CD4-positive, CD25-positive, alpha-beta regulatory T cell (primary cell): Measurements from ENCODE around the gene ARFGEF3. TPM values are rescaled to one million over a fixed set of nuclear protein-coding genes. Genes with fewer than 3 reads are reported as not detected.

ENCODE experiments used
- ATAC-seq, 2 donors: fragments of 150-1000 bp; cut with Tn5 transposase; one replicate each; pipeline ENCODE4 v1.10.0; 2021; ENCODE audit warnings: low read depth in 2 of 2, moderate number of reproducible peaks in 2 of 2, moderate library complexity in 1 of 2
- DNase-seq, 3 donors: peaks; one replicate each; pipeline versions ENCODE4 v3.0.0 to v3.0.0-alpha.2; 2012 to 2022; ENCODE audit warnings: mixed read lengths in 1 of 3
- H3K27ac ChIP-seq: one replicate; pipeline ENCODE4 v1.7.0; 2013; ENCODE audit warnings: mild to moderate bottlenecking, low read length; ENCODE audit not compliant: insufficient read depth, poor library complexity, severe bottlenecking
- H3K27me3 ChIP-seq: one replicate; pipeline ENCODE4 v1.7.0; 2013; ENCODE audit warnings: low read length; ENCODE audit not compliant: control insufficient read depth, insufficient read depth
- H3K36me3 ChIP-seq: one replicate; pipeline ENCODE4 v1.7.0; 2013; ENCODE audit warnings: mild to moderate bottlenecking, low read length, moderate library complexity; ENCODE audit not compliant: control insufficient read depth, insufficient read depth
- H3K4me1 ChIP-seq: 2 replicates; pipeline ENCODE4 v1.7.0; 2013; ENCODE audit warnings: mild to moderate bottlenecking, low read length; ENCODE audit not compliant: insufficient read depth, control insufficient read depth, poor library complexity, severe bottlenecking
- H3K4me3 ChIP-seq: one replicate; pipeline ENCODE4 v1.7.0; 2013; ENCODE audit warnings: low read depth, mild to moderate bottlenecking, low read length, moderate library complexity
- H3K9me3 ChIP-seq, 2 experiments: 1 replicate in 1 of 2; 2 replicates in 1 of 2; pipeline ENCODE4 v1.7.0; 2013; ENCODE audit warnings: low read length in 2 of 2, mild to moderate bottlenecking in 1 of 2, moderate library complexity in 1 of 2; ENCODE audit not compliant: control insufficient read depth in 2 of 2
- H3K27ac Mint-ChIP-seq, 3 donors: one replicate each; pipeline ENCODE4 v1.8.0; 2020 to 2022; ENCODE audit warnings: mild to moderate bottlenecking in 3 of 3, mixed read lengths in 3 of 3, moderate library complexity in 2 of 3
- H3K27me3 Mint-ChIP-seq: one replicate; pipeline ENCODE4 v1.8.0; 2022; ENCODE audit warnings: mild to moderate bottlenecking, mixed read lengths
- H3K36me3 Mint-ChIP-seq: one replicate; pipeline ENCODE4 v1.8.0; 2020; ENCODE audit warnings: mixed read lengths
- H3K4me1 Mint-ChIP-seq, 4 donors: one replicate each; pipeline ENCODE4 v1.8.0; 2020 to 2022; ENCODE audit warnings: mixed read lengths in 4 of 4, mild to moderate bottlenecking in 1 of 4
- H3K4me3 Mint-ChIP-seq, 4 donors: one replicate each; pipeline ENCODE4 v1.8.0; 2020 to 2022; ENCODE audit warnings: mild to moderate bottlenecking in 4 of 4, mixed read lengths in 4 of 4, moderate library complexity in 3 of 4
- H3K9me3 Mint-ChIP-seq, 7 donors: one replicate each; pipeline ENCODE4 v1.8.0; 2020 to 2022; ENCODE audit warnings: mixed read lengths in 7 of 7, mild to moderate bottlenecking in 3 of 7, moderate library complexity in 2 of 7
- polyA plus RNA-seq, 4 donors: library from polyadenylated mRNA; unstranded; fragments of 300-500 nt; fragmentation: Illumina TruSeq; gene quantifications; one replicate each; pipeline ENCODE4 v1.2.3, GENCODE V29; 2021
- total RNA-seq: library from RNA; stranded (reverse); gene quantifications from one replicate; pipeline ENCODE4 v1.2.3, GENCODE V29; 2022

Gene ARFGEF3
- total and polyA plus RNA-seq, 5 donors from 2014 or later = not detected

DNA sequence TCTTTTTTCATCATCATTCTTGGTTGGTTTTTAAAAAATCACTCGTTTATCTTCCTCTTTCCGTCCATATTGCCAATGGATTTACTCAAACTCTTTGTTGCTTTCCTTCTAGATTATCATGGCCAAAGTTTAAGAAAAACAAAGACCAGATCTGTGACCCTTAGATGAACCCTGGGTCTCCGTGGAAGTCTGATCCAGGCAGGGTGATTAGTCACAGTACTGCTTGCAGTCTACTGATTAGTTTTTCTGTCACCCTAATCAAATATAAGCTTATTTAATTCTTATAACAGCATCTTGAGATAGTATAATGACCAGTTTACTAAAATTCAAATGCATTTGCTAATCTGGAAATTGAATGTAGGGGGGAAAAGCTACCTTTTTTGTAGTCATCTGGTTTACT, 210.0 kb downstream of the ARFGEF3 start:
- Mint-ChIP-seq H3K4me3 (no peak overlapping the region), H3K4me1 (no peaks in the 10 kb centered on the region), H3K36me3 (no peaks in the 10 kb centered on the region), H3K9me3 (peaks cover 0 to 9% (median 0%) of the 10 kb centered on the region in 7 donors), H3K27me3 (peaks cover 14% of the 10 kb centered on the region), H3K27ac (no peak overlapping the region)
- no peaks in the 10 kb centered on the region for H3K4me1 ChIP-seq
- H3K4me3 ChIP-seq = no peak overlapping the region
- no peaks in the 10 kb centered on the region for H3K36me3 ChIP-seq
- no peaks in the 10 kb centered on the region for H3K9me3 ChIP-seq
- no peak overlapping the region for H3K27ac ChIP-seq
- H3K27me3 ChIP-seq = peaks cover 3% of the 10 kb centered on the region
- DNase-seq (no peak), ATAC-seq (no peak)

GRCh38 chr6:138372711-138373463, 211.1 kb downstream of the ARFGEF3 start:
- Histone ChIP-seq H3K4me1 (no peaks in the 10 kb centered on the region), H3K27me3 (peaks cover 3% of the 10 kb centered on the region), H3K36me3 (no peaks in the 10 kb centered on the region), H3K9me3 (no peaks in the 10 kb centered on the region), H3K27ac (no peak overlapping the region), H3K4me3 (no peak overlapping the region)
- H3K9me3 Mint-ChIP-seq = peaks cover 0 to 1% (median 0%) of the 10 kb centered on the region in 7 donors
- no peaks in the 10 kb centered on the region for H3K36me3 Mint-ChIP-seq
- DNase-seq = peak in 2 of 3 donors; percentile 27 to 33
- H3K27me3 Mint-ChIP-seq = peaks cover 18% of the 10 kb centered on the region
- no peaks in the 10 kb centered on the region for H3K4me1 Mint-ChIP-seq
- no peak overlapping the region for H3K27ac Mint-ChIP-seq
- no peak overlapping the region for H3K4me3 Mint-ChIP-seq
- ATAC-seq = peak in 1 of 2 donors; percentile 57

DNA sequence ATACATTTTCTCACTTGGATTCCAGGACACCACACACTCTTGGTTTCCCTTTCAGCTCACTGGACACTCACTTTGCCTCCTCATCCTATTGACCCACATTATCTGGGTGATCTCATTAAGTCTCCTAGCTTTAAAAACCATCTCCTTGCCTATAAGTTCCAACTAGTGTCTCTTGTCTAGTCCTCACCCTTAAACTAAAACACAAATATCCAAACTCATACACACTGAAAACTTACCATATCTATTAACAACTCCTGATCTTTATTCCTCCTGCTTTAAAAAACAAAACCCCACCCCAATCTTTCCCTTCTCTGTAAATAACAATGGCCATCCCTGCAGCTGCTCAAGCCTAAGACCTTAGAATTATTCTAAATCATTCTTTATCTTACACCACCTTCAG, 212.5 kb downstream of the ARFGEF3 start:
- Mint-ChIP-seq H3K9me3 (no peaks in the 10 kb centered on the region), H3K4me3 (no peak overlapping the region), H3K27me3 (peaks cover 20% of the 10 kb centered on the region), H3K27ac (no peak overlapping the region), H3K4me1 (no peaks in the 10 kb centered on the region), H3K36me3 (no peaks in the 10 kb centered on the region)
- no peak overlapping the region for H3K27ac ChIP-seq
- H3K27me3 ChIP-seq = peaks cover 3% of the 10 kb centered on the region
- ATAC-seq (no peak), DNase-seq (no peak)
- no peak overlapping the region for H3K4me3 ChIP-seq
- no peaks in the 10 kb centered on the region for H3K36me3 ChIP-seq
- H3K4me1 ChIP-seq = no peaks in the 10 kb centered on the region
- H3K9me3 ChIP-seq = no peaks in the 10 kb centered on the region

- Histone ChIP-seq H3K4me1 (no peaks in the 10 kb centered on the region), H3K9me3 (no peaks in the 10 kb centered on the region), H3K4me3 (no peak overlapping the region), H3K36me3 (no peaks in the 10 kb centered on the region), H3K27me3 (peaks cover 3% of the 10 kb centered on the region), H3K27ac (no peak overlapping the region)
- Mint-ChIP-seq H3K4me3 (no peak overlapping the region), H3K27me3 (peaks cover 20% of the 10 kb centered on the region), H3K27ac (no peak overlapping the region), H3K9me3 (no peaks in the 10 kb centered on the region), H3K36me3 (no peaks in the 10 kb centered on the region), H3K4me1 (no peaks in the 10 kb centered on the region)
- DNase-seq (no peak), ATAC-seq (no peak)
Observed at GRCh38 chr6:138374815-138375214, 213.1 kb downstream of the ARFGEF3 start.

GRCh38 chr6:138377042-138377441, 215.3 kb downstream of the ARFGEF3 start:
- Histone ChIP-seq H3K27me3 (peaks cover 3% of the 10 kb centered on the region), H3K9me3 (no peaks in the 10 kb centered on the region), H3K4me1 (no peaks in the 10 kb centered on the region), H3K36me3 (no peaks in the 10 kb centered on the region), H3K4me3 (no peak overlapping the region), H3K27ac (no peak overlapping the region)
- DNase-seq (no peak), ATAC-seq (no peak)
- H3K4me3 Mint-ChIP-seq = no peak overlapping the region
- no peaks in the 10 kb centered on the region for H3K9me3 Mint-ChIP-seq
- H3K27me3 Mint-ChIP-seq = peaks cover 21% of the 10 kb centered on the region
- no peak overlapping the region for H3K27ac Mint-ChIP-seq
- H3K4me1 Mint-ChIP-seq = no peaks in the 10 kb centered on the region
- H3K36me3 Mint-ChIP-seq = no peaks in the 10 kb centered on the region

GRCh38 chr6:138377844-138378243, 216.1 kb downstream of the ARFGEF3 start, which contains the start of gene SMIM28:
SMIM28 (plus strand) TSS chr6:138377905; CDS start chr6:138378073, 168 bp downstream.
- ATAC-seq (no peak), DNase-seq (no peak)
- peaks cover 24% of the 10 kb centered on the region for H3K27me3 Mint-ChIP-seq
- H3K36me3 Mint-ChIP-seq = no peaks in the 10 kb centered on the region
- peak within 1 kb of the TSS in 1 of 4 donors; percentile 30 for H3K4me3 Mint-ChIP-seq
- no peaks in the 10 kb centered on the region for H3K9me3 ChIP-seq
- H3K27ac Mint-ChIP-seq = no peak within 1 kb of the TSS
- H3K4me1 ChIP-seq = no peaks in the 10 kb centered on the region
- peaks cover 0 to 2% (median 0%) of the 10 kb centered on the region in 7 donors for H3K9me3 Mint-ChIP-seq
- no peaks in the 10 kb centered on the region for H3K4me1 Mint-ChIP-seq
- no peak within 1 kb of the TSS for H3K27ac ChIP-seq
- peaks cover 3% of the 10 kb centered on the region for H3K27me3 ChIP-seq
- H3K4me3 ChIP-seq = no peak within 1 kb of the TSS
- H3K36me3 ChIP-seq = no peaks in the 10 kb centered on the region

- H3K27me3 Mint-ChIP-seq = peaks cover 29% of the 10 kb centered on the region
Observed at GRCh38 chr6:138378463-138378862, 216.7 kb downstream of the ARFGEF3 start.

More at GRCh38 chr6:138378463-138378862, 216.7 kb downstream of the ARFGEF3 start:
- H3K9me3 Mint-ChIP-seq = peaks cover 0 to 2% (median 0%) of the 10 kb centered on the region in 7 donors
- H3K4me1 Mint-ChIP-seq = no peaks in the 10 kb centered on the region
- H3K27ac Mint-ChIP-seq = no peak overlapping the region
- Histone ChIP-seq H3K4me3 (no peak overlapping the region), H3K27ac (no peak overlapping the region), H3K27me3 (peaks cover 3% of the 10 kb centered on the region), H3K4me1 (no peaks in the 10 kb centered on the region), H3K36me3 (no peaks in the 10 kb centered on the region), H3K9me3 (no peaks in the 10 kb centered on the region)
- no peaks in the 10 kb centered on the region for H3K36me3 Mint-ChIP-seq
- ATAC-seq (no peak), DNase-seq (no peak)
- H3K4me3 Mint-ChIP-seq = no peak overlapping the region
